ENCODE data around the gene CUX1.

The CUX1 gene

DNA sequence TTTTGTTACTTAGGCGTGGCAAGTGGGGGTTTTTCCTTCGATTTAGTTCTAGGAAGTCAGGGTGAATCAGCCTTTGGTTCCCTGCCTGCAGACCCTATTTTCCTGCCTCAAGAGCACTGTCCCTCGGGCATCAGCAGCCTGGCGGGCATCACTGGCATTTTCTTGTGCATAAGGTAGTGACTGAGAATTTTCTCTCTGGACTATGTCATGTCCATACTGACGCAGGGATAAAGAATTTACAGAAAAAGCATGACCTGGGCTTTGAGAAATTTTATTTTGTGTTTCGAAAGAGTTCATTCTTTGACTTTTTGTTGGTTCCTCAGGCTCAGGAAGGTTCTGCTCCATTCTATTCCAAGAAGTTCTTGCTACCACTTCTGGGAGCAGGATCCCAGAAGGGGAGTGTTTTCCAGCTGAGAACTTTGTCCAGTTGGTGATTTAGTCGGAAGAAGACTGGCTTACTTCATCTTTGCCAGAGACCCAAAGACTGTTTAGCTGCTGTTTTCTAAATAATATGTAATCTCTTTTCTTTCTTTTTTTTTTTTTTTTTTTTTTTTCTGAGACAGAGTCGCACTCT lies 255.3 kb downstream of the CUX1 start:
- Histone ChIP-seq H3K27me3 (no peaks in the 10 kb centered on the region), H3K9me3 (no peaks in the 10 kb centered on the region), H3K4me1 (no peaks in the 10 kb centered on the region), H3K4me3 (ENCODE audit: low read depth, low read length) (no peak overlapping the region), H3K36me3 (peaks cover 4% of the 10 kb centered on the region; the same call in 1 of the 2 replicates)
- no peak for DNase-seq
- TF ChIP-seq, protein P1, sequence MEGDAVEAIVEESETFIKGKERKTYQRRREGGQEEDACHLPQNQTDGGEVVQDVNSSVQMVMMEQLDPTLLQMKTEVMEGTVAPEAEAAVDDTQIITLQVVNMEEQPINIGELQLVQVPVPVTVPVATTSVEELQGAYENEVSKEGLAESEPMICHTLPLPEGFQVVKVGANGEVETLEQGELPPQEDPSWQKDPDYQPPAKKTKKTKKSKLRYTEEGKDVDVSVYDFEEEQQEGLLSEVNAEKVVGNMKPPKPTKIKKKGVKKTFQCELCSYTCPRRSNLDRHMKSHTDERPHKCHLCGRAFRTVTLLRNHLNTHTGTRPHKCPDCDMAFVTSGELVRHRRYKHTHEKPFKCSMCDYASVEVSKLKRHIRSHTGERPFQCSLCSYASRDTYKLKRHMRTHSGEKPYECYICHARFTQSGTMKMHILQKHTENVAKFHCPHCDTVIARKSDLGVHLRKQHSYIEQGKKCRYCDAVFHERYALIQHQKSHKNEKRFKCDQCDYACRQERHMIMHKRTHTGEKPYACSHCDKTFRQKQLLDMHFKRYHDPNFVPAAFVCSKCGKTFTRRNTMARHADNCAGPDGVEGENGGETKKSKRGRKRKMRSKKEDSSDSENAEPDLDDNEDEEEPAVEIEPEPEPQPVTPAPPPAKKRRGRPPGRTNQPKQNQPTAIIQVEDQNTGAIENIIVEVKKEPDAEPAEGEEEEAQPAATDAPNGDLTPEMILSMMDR (IDR thresholded peaks at IDR 0.05; ENCODE audit: low read depth, low read length), result no peak

DNA sequence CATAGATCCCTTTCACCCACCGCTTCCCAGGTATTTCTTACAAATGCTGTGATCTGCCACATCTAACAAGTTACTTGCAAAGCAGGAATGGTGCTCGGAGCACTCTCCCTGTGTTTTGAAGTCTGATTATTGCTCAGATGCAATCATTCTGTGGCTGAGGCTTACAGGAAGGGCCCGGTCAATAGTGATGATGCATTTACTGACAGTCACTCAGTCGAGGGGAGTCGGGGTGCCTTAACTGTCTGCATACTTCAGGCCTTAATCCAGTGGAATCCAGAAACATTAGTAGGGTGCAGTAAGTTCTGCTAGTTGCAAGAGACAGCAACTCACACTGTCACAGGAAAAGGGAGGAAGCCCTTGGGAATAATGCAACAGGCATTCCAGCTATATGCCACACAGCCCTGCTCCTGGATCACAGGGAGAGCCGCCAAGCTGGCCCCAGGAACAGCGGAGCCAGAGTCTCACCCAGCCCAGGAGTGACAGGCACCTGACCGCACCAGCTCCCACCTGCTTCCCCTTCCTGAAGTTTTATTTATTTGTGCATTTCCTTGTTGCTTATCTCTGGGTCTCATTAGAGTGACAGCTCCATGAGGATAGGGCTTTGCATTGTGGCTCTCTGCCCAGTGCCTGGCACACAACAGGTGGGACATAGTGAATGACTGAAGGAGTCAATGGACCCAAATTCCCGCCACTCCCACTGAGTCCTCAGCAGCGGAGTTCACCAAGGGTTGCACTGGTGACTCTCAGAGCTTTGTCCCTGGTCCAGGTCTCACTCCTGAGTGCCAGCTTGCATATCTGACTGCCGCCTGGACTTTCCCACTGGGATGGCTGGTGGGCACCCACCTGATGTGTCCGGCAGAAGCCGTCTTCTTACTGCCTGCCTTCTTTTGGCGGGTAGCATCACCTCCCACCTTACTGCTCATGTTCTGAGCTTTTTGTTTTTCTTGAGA lies 256.8 kb downstream of the CUX1 start:
- Histone ChIP-seq H3K27me3 (no peaks in the 10 kb centered on the region), H3K4me3 (ENCODE audit: low read depth, low read length) (no peak overlapping the region), H3K9me3 (no peaks in the 10 kb centered on the region), H3K36me3 (peaks cover 4% of the 10 kb centered on the region; the same call in 1 of the 2 replicates), H3K4me1 (no peaks in the 10 kb centered on the region)
- DNase-seq, result no peak
- TF ChIP-seq, protein P1 (IDR thresholded peaks at IDR 0.05; ENCODE audit: low read depth, low read length), result no peak

DNA sequence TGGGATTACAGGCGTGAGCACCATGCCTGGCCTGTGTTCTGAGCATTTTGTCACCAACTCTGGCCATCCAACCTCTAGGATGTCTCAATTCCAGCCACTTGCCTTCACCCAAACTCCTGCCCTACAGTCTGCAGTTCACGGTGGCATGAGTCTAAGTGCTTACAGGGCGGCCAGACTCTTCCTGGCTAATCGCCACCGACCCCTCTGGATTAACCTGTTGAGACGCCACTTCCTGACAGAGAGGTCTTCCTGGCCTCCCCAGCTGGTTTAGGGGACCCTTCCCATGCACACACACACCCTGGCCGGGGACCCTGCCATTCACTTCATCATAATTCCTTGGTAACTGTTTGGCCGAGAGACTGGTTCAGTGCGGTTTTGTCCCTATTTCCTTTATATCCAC lies 257.7 kb downstream of the CUX1 start:
- H3K36me3 ChIP-seq, result peaks cover 4% of the 10 kb centered on the region; the same call in 1 of the 2 replicates
- TF ChIP-seq, protein P1 (IDR thresholded peaks at IDR 0.05; ENCODE audit: low read depth, low read length), result no peak

DNA sequence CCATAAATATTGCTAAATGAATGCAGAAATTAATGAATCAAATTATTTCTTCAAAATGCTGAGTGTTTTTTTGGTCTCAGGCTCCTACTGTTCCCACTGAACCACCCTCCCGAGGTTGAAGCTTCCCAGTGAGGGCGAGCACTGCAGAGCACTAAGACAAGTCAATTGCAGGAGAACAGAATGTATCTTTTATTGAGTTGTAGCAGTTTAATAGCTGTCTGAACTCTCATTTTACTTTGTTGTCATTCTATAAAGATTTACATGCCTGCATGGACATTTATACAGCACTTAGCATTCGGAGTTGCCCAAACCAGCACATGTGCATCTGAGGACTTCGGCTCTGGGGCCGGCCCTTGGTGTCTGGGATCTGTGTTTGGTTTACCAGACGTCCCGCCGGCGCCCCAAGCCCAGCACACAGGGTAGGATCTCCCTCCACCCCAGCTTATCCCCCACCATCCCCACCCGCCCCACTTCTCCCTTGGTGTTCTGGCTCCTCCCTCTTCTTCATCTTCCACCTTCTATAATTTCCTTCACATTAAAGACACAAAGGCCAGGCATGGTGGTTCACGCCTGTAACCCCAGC lies 258.2 kb downstream of the CUX1 start:
- Histone ChIP-seq H3K4me1 (no peaks in the 10 kb centered on the region; the same call in 1 of the 2 replicates), H3K9me3 (no peaks in the 10 kb centered on the region), H3K36me3 (peaks cover 4% of the 10 kb centered on the region; the same call in 1 of the 2 replicates), H3K27me3 (no peaks in the 10 kb centered on the region), H3K4me3 (ENCODE audit: low read depth, low read length) (no peak overlapping the region)
- no peak for DNase-seq
- TF ChIP-seq, protein P1 (IDR thresholded peaks at IDR 0.05; ENCODE audit: low read depth, low read length), result no peak

More for the DNA sequence above, 257.7 kb downstream of the CUX1 start:
- Histone ChIP-seq H3K27me3 (no peaks in the 10 kb centered on the region), H3K4me3 (ENCODE audit: low read depth, low read length) (no peak overlapping the region), H3K9me3 (no peaks in the 10 kb centered on the region), H3K4me1 (no peaks in the 10 kb centered on the region)
- DNase-seq, result no peak

DNA sequence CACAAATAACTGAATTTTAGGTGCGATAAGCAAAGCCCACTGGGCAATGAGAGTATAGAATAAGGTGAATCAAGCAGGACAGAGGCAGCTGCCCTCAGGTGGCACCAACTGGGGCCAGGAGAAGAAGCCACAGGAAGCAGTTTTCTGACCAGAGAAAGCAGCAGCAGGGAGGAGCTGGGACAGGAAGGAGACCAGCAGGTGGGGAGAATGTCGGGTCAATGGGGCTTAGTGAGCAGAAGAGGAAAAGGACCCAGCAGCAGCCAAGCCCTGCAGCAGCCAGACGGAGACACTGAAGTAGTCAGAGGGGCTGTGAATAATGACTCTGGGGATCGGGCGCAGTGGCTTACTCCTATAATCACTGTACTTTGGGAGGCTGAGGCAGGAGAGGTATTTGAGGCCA lies 259.7 kb downstream of the CUX1 start:
- H3K4me3 ChIP-seq (ENCODE audit: low read depth, low read length), result no peak overlapping the region
- TF ChIP-seq, protein P1 (IDR thresholded peaks at IDR 0.05; ENCODE audit: low read depth, low read length), result no peak
- H3K27me3 ChIP-seq, result no peaks in the 10 kb centered on the region
- no peaks in the 10 kb centered on the region for H3K9me3 ChIP-seq
- no peak for DNase-seq
- H3K4me1 ChIP-seq, result no peaks in the 10 kb centered on the region; the same call in 1 of the 2 replicates
- no peaks in the 10 kb centered on the region for H3K36me3 ChIP-seq

Data from BE2C (cell line).